Adrenal gland (tissue), 19 donors: Measurements from ENCODE around the gene CTAGE4. TPM values are rescaled to one million over a fixed set of nuclear protein-coding genes. Genes with fewer than 3 reads are reported as not detected.
"Not testable (repeated sequence)": the region's sequence is repeated elsewhere in the genome, so short reads cannot be mapped to it uniquely, and the experiment has no call there.

ENCODE experiments used
- DNase-seq, 7 donors: peaks; one replicate each; pipeline ENCODE4 v3.0.0-alpha.2; 2019 to 2020
- H3K27ac ChIP-seq, 5 donors: fragments of 200-600 bp; sonication (generic) in 4 of 5; 1 replicate in 3 of 5; 2 replicates in 2 of 5; pipeline versions ENCODE4 v1.5.1 to v1.8.0; 2016 to 2020; ENCODE audit warnings: mild to moderate bottlenecking in 1 of 5
- H3K27me3 ChIP-seq: fragments of 200-600 bp; 2 replicates; pipeline ENCODE4 v1.8.0; 2021
- H3K36me3 ChIP-seq, 2 donors: fragments of 200-600 bp; replicated peaks in 1 of 2; 1 replicate in 1 of 2; 2 replicates in 1 of 2; pipeline versions ENCODE4 v1.5.1 to v1.8.0; 2018 to 2022
- H3K4me1 ChIP-seq, 2 donors: fragments of 200-600 bp; replicated peaks in 1 of 2; 1 replicate in 1 of 2; 2 replicates in 1 of 2; pipeline versions ENCODE4 v1.5.1 to v1.8.0; 2018 to 2021
- H3K4me3 ChIP-seq, 4 donors: fragments of 200-600 bp; sonication (generic) in 3 of 4; one replicate each; pipeline ENCODE4 v1.5.1; 2016 to 2018
- H3K9me3 ChIP-seq, 3 donors: fragments of 200-600 bp; sonication (generic) in 1 of 3; replicated peaks in 1 of 3; 1 replicate in 2 of 3; 2 replicates in 1 of 3; pipeline versions ENCODE4 v1.5.1 to v1.8.0; 2016 to 2021
- CTCF ChIP-seq, 6 experiments: fragments of 450-650 bp in 4 of 6; fragments of 200-600 bp in 2 of 6; sonication (generic) in 1 of 6; IDR thresholded peaks; 1 replicate in 5 of 6; 2 replicates in 1 of 6; pipeline versions ENCODE4 v1.5.1 to v1.8.0; 2016 to 2021; ENCODE audit warnings: antibody characterized with exemption in 6 of 6, mild to moderate bottlenecking in 2 of 6, moderate library complexity in 1 of 6
- POLR2A ChIP-seq, 2 donors: fragments of 450-650 bp; IDR thresholded peaks; one replicate each; pipeline ENCODE4 v1.6.1; 2017; ENCODE audit warnings: antibody characterized with exemption in 2 of 2, mild to moderate bottlenecking in 2 of 2, moderate library complexity in 1 of 2
- WGBS, 4 donors: extraction: QIAGEN DNeasy Blood & Tissue Kit in 2 of 4; methylation state at CpG; one replicate each; pipeline versions ENCODE4 v1.1.5 to v1.1.7; 2013 to 2017; 5-methylcytosine and 5-hydroxymethylcytosine counted together
- intact Hi-C, 2 donors: fragments of 100-400 bp; cut with DNase I; formaldehyde crosslinking; loops; one replicate each; pipeline versions ENCODE4 v1.14.1 to v1.15.0; 2022 to 2023
- long read RNA-seq, 10 donors: library from polyadenylated mRNA in 3 of 10; unstranded in 2 of 10; stranded (forward) in 1 of 10; transcript quantifications; one replicate each; pipeline ENCODE4 v2.0.0 and lab custom pipeline, GENCODE V29; 2021 to 2026
- polyA plus RNA-seq, 3 donors: library from polyadenylated mRNA; stranded (reverse); fragments of 200-250 nt in 2 of 3; fragments of 350-450 nt in 1 of 3; fragmentation: Illumina TruSeq in 1 of 3; extraction: RNeasy Lipid Tissue Mini Kit (QIAGEN cat#74804) in 1 of 3; gene quantifications; one replicate each; pipeline ENCODE4 v1.2.3, GENCODE V29; 2013 to 2014
- total RNA-seq, 9 donors: library from RNA; depleted of rRNA in 4 of 9; stranded (reverse); fragments of >200 nt in 4 of 9; fragments of 120-200 nt in 1 of 9; fragmentation: NEBNext Ultra II Directional in 1 of 9; extraction: Animal tissue kit (Norgen Biotek cat#: 25700) in 1 of 9; gene quantifications; one replicate each; pipeline versions ENCODE4 v1.1.0 to v1.2.4, GENCODE V29; 2013 to 2023
- donor health status: healthy with polysubstance abuse.
- donor health status: Bipolar disorder and iron deficiency.
- donor health status: DM: yes; HTN: yes; CAD: no.
- donor health status: DM: no; HTN: no; CAD: no.
- donor health status: DM: no; HTN: no; CAD: no.
- donor health status: DM: yes; HTN: yes; CAD: no.

Gene CTAGE4
- total RNA-seq: 1 to 10 TPM in 1 of 9 donors, under 1 TPM in 5, not detected in 3; 0.23 to 2.3 (median 0.35) TPM
- polyA plus RNA-seq: 1 to 10 TPM in 1 of 3 donors, under 1 TPM in 1, not detected in 1; 0.88 to 1.1 TPM
- long read RNA-seq, donor 1: 0 reads
- long read RNA-seq, donor 2: 0 reads
- long read RNA-seq, donor 3: 0 reads
- long read RNA-seq, donor 4: 0 reads
- long read RNA-seq, donor 5: 0 reads
- long read RNA-seq, donor 6: 0 reads
- long read RNA-seq, donor 7: 0 reads
- long read RNA-seq, donor 8: 0 reads
- long read RNA-seq, donor 9: 0 reads
- long read RNA-seq, donor 10: 0 reads

DNA sequence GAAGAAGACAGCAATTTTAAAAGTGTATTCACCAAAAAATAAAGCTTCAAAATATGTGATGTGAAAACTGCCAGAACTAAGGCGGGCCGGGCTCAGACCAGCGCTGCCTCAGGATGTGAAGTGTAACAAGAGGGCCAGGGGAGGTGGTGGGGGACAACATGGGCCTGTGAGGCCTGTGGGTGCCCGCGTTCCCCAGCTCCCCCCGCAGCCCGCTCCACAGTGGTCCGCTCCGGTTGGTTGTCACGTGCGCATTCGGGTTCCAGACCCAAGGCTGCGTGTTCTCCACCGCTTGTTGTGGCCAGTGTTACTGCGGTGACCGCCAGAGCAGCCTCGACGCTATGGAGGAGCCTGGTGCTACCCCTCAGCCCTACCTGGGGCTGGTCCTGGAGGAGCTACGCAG, at the start of gene CTAGE4:
CTAGE4 (plus strand) TSS at position 301 of the 400 bp plus-strand sequence; CDS start at position 339, 38 bp downstream.
- H3K36me3 ChIP-seq, H3K4me3 ChIP-seq, DNase-seq, H3K4me1 ChIP-seq, H3K27me3 ChIP-seq, intact Hi-C loops, H3K27ac ChIP-seq, H3K9me3 ChIP-seq: not testable (repeated sequence)
- WGBS, 4 donors: 67% methylated on average over 1 of the region's 19 CpGs; no CpG with 5 or more reads in 3 of the 4 donors

- 64 to 82% (median 72%) methylated on average over 1 of the region's 1 CpG for WGBS, 4 donors
- TF ChIP-seq CTCF (IDR thresholded peaks at IDR 0.05): no peak
- TF ChIP-seq POLR2A (IDR thresholded peaks at IDR 0.05): no peak
- intact Hi-C loops: no loop called here
- no peak for DNase-seq
- no peak overlapping the region for H3K27ac ChIP-seq
- peaks cover 6% of the 10 kb centered on the region for H3K27me3 ChIP-seq
- H3K9me3 ChIP-seq: no peaks in the 10 kb centered on the region
- H3K36me3 ChIP-seq: no peaks in the 10 kb centered on the region
- H3K4me3 ChIP-seq: no peak overlapping the region
- H3K4me1 ChIP-seq: no peaks in the 10 kb centered on the region
Observed at GRCh38 chr7:144134116-144134515, 49.1 kb upstream of the CTAGE4 start.

GRCh38 chr7:144137501-144137900, 45.8 kb upstream of the CTAGE4 start:
- no peaks in the 10 kb centered on the region for H3K9me3 ChIP-seq
- H3K4me1 ChIP-seq: no peaks in the 10 kb centered on the region
- no peak overlapping the region for H3K27ac ChIP-seq
- no peaks in the 10 kb centered on the region for H3K36me3 ChIP-seq
- no peak for DNase-seq
- H3K27me3 ChIP-seq: peaks cover 6% of the 10 kb centered on the region
- intact Hi-C loops: no loop called here
- TF ChIP-seq CTCF (IDR thresholded peaks at IDR 0.05) (no peak), POLR2A (IDR thresholded peaks at IDR 0.05) (no peak)
- no peak overlapping the region for H3K4me3 ChIP-seq
- WGBS, 4 donors: 66 to 80% (median 69%) methylated on average over 1 of the region's 1 CpG

DNA sequence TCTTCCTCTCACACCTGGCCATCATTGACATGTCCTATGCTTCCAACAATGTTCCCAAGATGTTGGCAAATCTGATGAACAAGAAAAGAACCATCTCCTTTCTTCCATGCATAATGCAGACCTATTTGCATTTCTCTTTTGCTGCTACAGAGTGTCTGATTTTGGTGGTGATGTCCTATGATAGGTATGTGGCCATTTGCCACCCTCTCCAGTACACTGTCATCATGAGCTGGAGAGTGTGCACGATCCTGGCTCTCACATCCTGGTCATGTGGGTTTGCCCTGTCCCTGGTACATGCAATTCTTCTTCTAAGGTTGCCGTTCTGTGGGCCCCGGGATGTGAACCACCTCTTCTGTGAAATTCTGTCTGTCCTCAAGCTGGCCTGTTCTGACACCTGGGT, 41.1 kb upstream of the CTAGE4 start:
- DNase-seq: no peak
- H3K27ac ChIP-seq: no peak overlapping the region
- 80 to 88% (median 86%) methylated on average over 3 of the region's 3 CpGs for WGBS, 4 donors
- H3K9me3 ChIP-seq: no peaks in the 10 kb centered on the region
- no peaks in the 10 kb centered on the region for H3K27me3 ChIP-seq
- intact Hi-C loops: no loop called here
- no peaks in the 10 kb centered on the region for H3K36me3 ChIP-seq
- H3K4me1 ChIP-seq: no peaks in the 10 kb centered on the region
- TF ChIP-seq CTCF (IDR thresholded peaks at IDR 0.05) (no peak), POLR2A (IDR thresholded peaks at IDR 0.05) (no peak)
- no peak overlapping the region for H3K4me3 ChIP-seq

- intact Hi-C loops: no loop called here
- WGBS, 4 donors: 89 to 95% (median 93%) methylated on average over 3 of the region's 3 CpGs
- H3K27me3 ChIP-seq: no peaks in the 10 kb centered on the region
- H3K36me3 ChIP-seq: no peaks in the 10 kb centered on the region
- TF ChIP-seq CTCF (IDR thresholded peaks at IDR 0.05) (no peak), POLR2A (IDR thresholded peaks at IDR 0.05) (no peak)
- DNase-seq: no peak
- no peaks in the 10 kb centered on the region for H3K9me3 ChIP-seq
- H3K4me1 ChIP-seq: no peaks in the 10 kb centered on the region
- H3K27ac ChIP-seq: no peak overlapping the region
- H3K4me3 ChIP-seq: no peak overlapping the region
Observed at GRCh38 chr7:144144426-144144825, 38.8 kb upstream of the CTAGE4 start.
